ENCODE measurements around the gene RBCK1.

RBCK1 gene

GRCh38 chr20:431012-431904, 23.2 kb downstream of the RBCK1 start:
- H3K4me3 ChIP-seq (replicated peaks; ENCODE audit: low read depth, low read length) = no peak overlapping the region
- TF ChIP-seq CTCF (IDR thresholded peaks at IDR 0.05; ENCODE audit: low read depth, low read length, missing control alignments) = peak; percentile 65
- no peak for DNase-seq (ENCODE audit: extremely low read depth, low read depth)

- DNase-seq (ENCODE audit: extremely low read depth, low read depth) = no peak
- no peak for TF ChIP-seq CTCF (IDR thresholded peaks at IDR 0.05; ENCODE audit: low read depth, low read length, missing control alignments)
- no peak overlapping the region for H3K4me3 ChIP-seq (replicated peaks; ENCODE audit: low read depth, low read length)
Measured at GRCh38 chr20:432208-432607, 24.1 kb downstream of the RBCK1 start.

- no peak overlapping the region for H3K4me3 ChIP-seq (replicated peaks; ENCODE audit: low read depth, low read length)
- DNase-seq (ENCODE audit: extremely low read depth, low read depth) = no peak
- TF ChIP-seq CTCF (IDR thresholded peaks at IDR 0.05; ENCODE audit: low read depth, low read length, missing control alignments) = no peak
Measured at GRCh38 chr20:432677-433299, 24.7 kb downstream of the RBCK1 start.

GRCh38 chr20:433300-433975, 25.3 kb downstream of the RBCK1 start:
- TF ChIP-seq CTCF (IDR thresholded peaks at IDR 0.05; ENCODE audit: low read depth, low read length, missing control alignments) = no peak
- no peak overlapping the region for H3K4me3 ChIP-seq (replicated peaks; ENCODE audit: low read depth, low read length)
- DNase-seq (ENCODE audit: extremely low read depth, low read depth) = no peak

GRCh38 chr20:434221-434620, 26.1 kb downstream of the RBCK1 start:
- no peak overlapping the region for H3K4me3 ChIP-seq (replicated peaks; ENCODE audit: low read depth, low read length)
- DNase-seq (ENCODE audit: extremely low read depth, low read depth) = no peak
- TF ChIP-seq CTCF (IDR thresholded peaks at IDR 0.05; ENCODE audit: low read depth, low read length, missing control alignments) = no peak

- no peak for TF ChIP-seq CTCF (IDR thresholded peaks at IDR 0.05; ENCODE audit: low read depth, low read length, missing control alignments)
- no peak for DNase-seq (ENCODE audit: extremely low read depth, low read depth)
- no peak overlapping the region for H3K4me3 ChIP-seq (replicated peaks; ENCODE audit: low read depth, low read length)
Measured at GRCh38 chr20:434661-435419, 26.7 kb downstream of the RBCK1 start.

All from HFF-Myc (cell line).